WTC11 (cell line): ENCODE measurements around the gene LIPN.
"Not testable (repeated sequence)": the region's sequence is repeated elsewhere in the genome, so short reads cannot be mapped to it uniquely, and the experiment has no call there.

Source experiments
- CTCF ChIP-seq: fragments of 200-600 bp; IDR thresholded peaks from 2 replicates; pipeline ENCODE4 v1.8.0; 2022; ENCODE audit warnings: antibody characterized with exemption
- ELF4 ChIP-seq: sonication (generic); formaldehyde crosslinking; IDR thresholded peaks from 2 replicates; pipeline ENCODE4 v1.8.1; 2022; ENCODE audit warnings: low read depth, mild to moderate bottlenecking, moderate library complexity, missing genetic modification reagents
- ESRRA ChIP-seq: sonication (generic); formaldehyde crosslinking; IDR thresholded peaks from 2 replicates; pipeline ENCODE4 v1.8.1; 2022; ENCODE audit warnings: mild to moderate bottlenecking, missing genetic modification reagents, borderline replicate concordance
- ETV6 ChIP-seq: sonication (generic); formaldehyde crosslinking; IDR thresholded peaks from 2 replicates; pipeline ENCODE4 v1.8.1; 2022; ENCODE audit warnings: mild to moderate bottlenecking, missing genetic modification reagents
- IRF2 ChIP-seq: sonication (generic); formaldehyde crosslinking; IDR thresholded peaks from 2 replicates; pipeline ENCODE4 v1.8.0; 2022; ENCODE audit warnings: low read depth, missing genetic modification reagents, borderline replicate concordance
- NR1H2 ChIP-seq: sonication (generic); formaldehyde crosslinking; IDR thresholded peaks from 2 replicates; pipeline ENCODE4 v1.9.0; 2021; ENCODE audit warnings: mild to moderate bottlenecking, moderate library complexity, missing genetic modification reagents
- NR2C2 ChIP-seq: sonication (generic); formaldehyde crosslinking; IDR thresholded peaks from 2 replicates; pipeline ENCODE4 v1.8.0; 2022; ENCODE audit warnings: mild to moderate bottlenecking, missing genetic modification reagents
- TCF7 ChIP-seq: sonication (generic); formaldehyde crosslinking; IDR thresholded peaks from 2 replicates; pipeline ENCODE4 v1.8.0; 2022; ENCODE audit warnings: mild to moderate bottlenecking, low read depth, missing genetic modification reagents, moderate library complexity
- TEAD4 ChIP-seq: sonication (generic); formaldehyde crosslinking; IDR thresholded peaks from 2 replicates; pipeline ENCODE4 v1.8.0; 2022; ENCODE audit warnings: mild to moderate bottlenecking, missing genetic modification reagents
- TP53 ChIP-seq: sonication (generic); formaldehyde crosslinking; IDR thresholded peaks from 2 replicates; pipeline ENCODE4 v1.8.1; 2023; ENCODE audit warnings: mild to moderate bottlenecking, missing genetic modification reagents
- ZNF121 ChIP-seq: sonication (generic); formaldehyde crosslinking; IDR thresholded peaks from 2 replicates; pipeline ENCODE4 v1.8.0; 2023; ENCODE audit warnings: missing genetic modification reagents
- TF ChIP-seq, protein P1 (sequence below): sonication (generic); formaldehyde crosslinking; IDR thresholded peaks from 2 replicates; pipeline ENCODE4 v1.8.0; 2022; ENCODE audit warnings: mild to moderate bottlenecking, missing genetic modification reagents
- TF ChIP-seq, protein P2 (sequence below): fragments of 250-450 bp; sonication (Bioruptor Pico); IDR thresholded peaks from 2 replicates; pipeline ENCODE4 v1.8.0; 2021; ENCODE audit warnings: mild to moderate bottlenecking
- TF ChIP-seq, protein P3 (sequence below): fragments of 250-450 bp; sonication (Bioruptor Pico); IDR thresholded peaks from 2 replicates; pipeline ENCODE4 v1.9.0; 2021; ENCODE audit warnings: moderate library complexity, mild to moderate bottlenecking, inconsistent platforms, borderline replicate concordance

- TF ChIP-seq CTCF; TEAD4 (CRISPR knock-in tag); TP53 (CRISPR knock-in tag); NR1H2 (CRISPR knock-in tag); ESRRA (CRISPR knock-in tag); ETV6 (CRISPR knock-in tag); TCF7 (CRISPR knock-in tag); ELF4 (CRISPR knock-in tag); ZNF121 (CRISPR knock-in tag); NR2C2 (CRISPR knock-in tag); IRF2 (CRISPR knock-in tag): not testable (repeated sequence)
- TF ChIP-seq, protein P1, sequence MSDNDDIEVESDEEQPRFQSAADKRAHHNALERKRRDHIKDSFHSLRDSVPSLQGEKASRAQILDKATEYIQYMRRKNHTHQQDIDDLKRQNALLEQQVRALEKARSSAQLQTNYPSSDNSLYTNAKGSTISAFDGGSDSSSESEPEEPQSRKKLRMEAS (CRISPR knock-in tag) = not testable (repeated sequence)
- TF ChIP-seq, protein P2, sequence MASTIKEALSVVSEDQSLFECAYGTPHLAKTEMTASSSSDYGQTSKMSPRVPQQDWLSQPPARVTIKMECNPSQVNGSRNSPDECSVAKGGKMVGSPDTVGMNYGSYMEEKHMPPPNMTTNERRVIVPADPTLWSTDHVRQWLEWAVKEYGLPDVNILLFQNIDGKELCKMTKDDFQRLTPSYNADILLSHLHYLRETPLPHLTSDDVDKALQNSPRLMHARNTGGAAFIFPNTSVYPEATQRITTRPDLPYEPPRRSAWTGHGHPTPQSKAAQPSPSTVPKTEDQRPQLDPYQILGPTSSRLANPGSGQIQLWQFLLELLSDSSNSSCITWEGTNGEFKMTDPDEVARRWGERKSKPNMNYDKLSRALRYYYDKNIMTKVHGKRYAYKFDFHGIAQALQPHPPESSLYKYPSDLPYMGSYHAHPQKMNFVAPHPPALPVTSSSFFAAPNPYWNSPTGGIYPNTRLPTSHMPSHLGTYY (CRISPR knock-in tag) = not testable (repeated sequence)
- TF ChIP-seq, protein P3, sequence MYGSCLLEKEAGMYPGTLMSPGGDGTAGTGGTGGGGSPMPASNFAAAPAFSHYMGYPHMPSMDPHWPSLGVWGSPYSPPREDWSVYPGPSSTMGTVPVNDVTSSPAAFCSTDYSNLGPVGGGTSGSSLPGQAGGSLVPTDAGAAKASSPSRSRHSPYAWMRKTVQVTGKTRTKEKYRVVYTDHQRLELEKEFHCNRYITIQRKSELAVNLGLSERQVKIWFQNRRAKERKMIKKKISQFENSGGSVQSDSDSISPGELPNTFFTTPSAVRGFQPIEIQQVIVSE = not testable (repeated sequence)
These were observed 17.9 kb upstream of the LIPN start for GRCh38 chr10:88741921-88742320.
